Heart left ventricle (tissue), 16 donors: Measurements from ENCODE around the gene OCRL. TPM values are rescaled to one million over a fixed set of nuclear protein-coding genes. Genes with fewer than 3 reads are reported as not detected.
"Not testable (repeated sequence)": the region's sequence is repeated elsewhere in the genome, so short reads cannot be mapped to it uniquely, and the experiment has no call there.

Experiments
- ATAC-seq, 4 donors: fragments of 200-7000 bp; cut with Tn5 transposase; one replicate each; pipeline ENCODE4 v1.9.1; 2020 to 2022; ENCODE audit warnings: moderate library complexity in 4 of 4, mild to moderate bottlenecking in 3 of 4, moderate number of reproducible peaks in 1 of 4
- DNase-seq, 5 donors: peaks; one replicate each; pipeline ENCODE4 v3.0.0-alpha.2; 2020
- H3K27ac ChIP-seq, 12 donors: fragments of 200-600 bp; sonication (generic) in 4 of 12; one replicate each; pipeline versions ENCODE4 v1.5.0 to v1.8.0; 2016 to 2022; ENCODE audit warnings: mild to moderate bottlenecking in 2 of 12
- H3K27me3 ChIP-seq, 9 donors: fragments of 200-600 bp; sonication (generic) in 2 of 9; one replicate each; pipeline versions ENCODE4 v1.5.1 to v1.8.0; 2016 to 2022; ENCODE audit warnings: mild to moderate bottlenecking in 3 of 9
- H3K36me3 ChIP-seq, 9 donors: fragments of 200-600 bp; sonication (generic) in 2 of 9; one replicate each; pipeline versions ENCODE4 v1.5.0 to v1.8.0; 2018 to 2022; ENCODE audit warnings: mild to moderate bottlenecking in 2 of 9
- H3K4me1 ChIP-seq, 12 donors: fragments of 200-600 bp; sonication (generic) in 4 of 12; one replicate each; pipeline versions ENCODE4 v1.5.0 to v1.8.0; 2016 to 2022; ENCODE audit warnings: mild to moderate bottlenecking in 3 of 12
- H3K4me3 ChIP-seq, 12 donors: fragments of 200-600 bp; sonication (generic) in 4 of 12; one replicate each; pipeline versions ENCODE4 v1.5.0 to v1.8.0; 2017 to 2022; ENCODE audit warnings: mild to moderate bottlenecking in 9 of 12, moderate library complexity in 4 of 12
- H3K9me3 ChIP-seq, 12 donors: fragments of 200-600 bp; sonication (generic) in 4 of 12; one replicate each; pipeline versions ENCODE4 v1.5.0 to v1.8.0; 2016 to 2022; ENCODE audit warnings: mild to moderate bottlenecking in 1 of 12
- POLR2A ChIP-seq, 2 donors: fragments of 450-650 bp; IDR thresholded peaks; one replicate each; pipeline ENCODE4 v1.6.1; 2017; ENCODE audit warnings: antibody characterized with exemption in 2 of 2, mild to moderate bottlenecking in 2 of 2, moderate library complexity in 2 of 2
- WGBS, 4 donors: extraction: QIAGEN DNeasy Blood & Tissue Kit in 2 of 4; methylation state at CpG; one replicate each; pipeline versions ENCODE4 v1.1.5 to v1.1.7; 2013 to 2018; 5-methylcytosine and 5-hydroxymethylcytosine counted together
- intact Hi-C, 10 donors: fragments of 100-400 bp; cut with DNase I; formaldehyde crosslinking; loops; one replicate each; pipeline versions ENCODE4 v1.11.1 to v1.14.2; 2022
- polyA plus RNA-seq, 2 donors: library from polyadenylated mRNA; stranded (reverse); fragments of 200-250 nt; gene quantifications; one replicate each; pipeline ENCODE4 v1.2.3, GENCODE V29; 2013
- total RNA-seq, 9 donors: library from RNA; depleted of rRNA in 2 of 9; stranded (reverse); fragments of >200 nt in 2 of 9; fragmentation: NEBNext Ultra II Directional in 3 of 9; extraction: Animal tissue kit (Norgen Biotek cat#: 25700) in 3 of 9; gene quantifications; one replicate each; pipeline versions ENCODE4 v1.1.0 to v1.2.4, GENCODE V29; 2016 to 2023
- TF ChIP-seq, protein P1 (sequence below), 12 donors: fragments of 200-600 bp; sonication (generic) in 4 of 12; IDR thresholded peaks; one replicate each; pipeline versions ENCODE4 v1.5.0 to v1.8.0; 2018 to 2022; ENCODE audit warnings: antibody characterized with exemption in 12 of 12, mild to moderate bottlenecking in 5 of 12
- donor health status: ischemic (EF 13 %, LVEDD 7.1; RV severe dilation, severe dysfunction).
- donor health status: healthy with polysubstance abuse.
- donor health status: DM: no; HTN: yes; CAD: no.
- donor health status: DM: no; HTN: no; CAD: no.
- donor health status: ischemic (EF 25% LVEDD 6.9; RV normal size, moderate dysfunction).
- donor health status: ischemic (EF 25% LVEDD 5.7; RV mildly dilated, moderate dysfunction).
- donor health status: healthy.
- donor health status: DM: yes; HTN: yes; CAD: no.
- donor health status: ischemic (EF 35%, LVEDD 5.7; RV mildly dilated, moderate dysfunction).
- donor health status: nonischemic (EF 11% LVEDD 7.7; RV severe dilation, severe dysfunction).
- donor health status: DM: yes; HTN: yes; CAD: no.
- donor health status: PGD.
- donor health status: ischemic (EF 29% LVEDD 5.4; RV normal size, mild dysfunction).
- donor health status: nonischemic (EF 23%, LVEDD 6.1; RV moderate dilation, normal function).

The OCRL gene
- total and polyA plus RNA-seq, 11 donors, result 6.4 to 13.7 (median 10.2) TPM

DNA sequence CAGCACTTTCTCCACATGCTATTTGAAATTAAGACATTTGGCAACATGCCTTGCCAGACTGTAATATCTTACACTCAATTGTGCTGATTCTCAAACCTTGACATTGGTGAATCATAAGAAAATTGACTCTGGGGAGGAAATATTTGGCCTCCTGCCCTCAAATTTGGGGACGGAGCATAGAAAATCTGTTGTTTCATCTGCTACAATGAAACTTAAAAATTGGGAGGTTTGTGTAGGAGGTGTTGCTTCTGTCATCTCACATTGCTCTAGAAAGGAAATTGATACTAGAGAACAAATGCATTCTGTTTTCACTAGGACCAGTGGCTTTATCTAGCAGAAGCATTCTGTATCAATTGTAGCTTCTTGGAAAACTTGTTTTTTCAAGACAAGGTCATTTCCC, 5.3 kb downstream of the OCRL start:
- DNase-seq, result no peak
- Histone ChIP-seq H3K4me3 (no peak overlapping the region), H3K4me1 (peaks cover 0 to 13% (median 0%) of the 10 kb centered on the region in 12 donors), H3K27ac (peak overlapping the region in 1 of 12 donors; percentile 54), H3K27me3 (peaks cover 0 to 9% (median 0%) of the 10 kb centered on the region in 9 donors), H3K36me3 (peaks cover 0 to 48% (median 15%) of the 10 kb centered on the region in 9 donors), H3K9me3 (no peaks in the 10 kb centered on the region)
- ATAC-seq, result no peak
- intact Hi-C loops, result no loop called here
- TF ChIP-seq, protein P1, sequence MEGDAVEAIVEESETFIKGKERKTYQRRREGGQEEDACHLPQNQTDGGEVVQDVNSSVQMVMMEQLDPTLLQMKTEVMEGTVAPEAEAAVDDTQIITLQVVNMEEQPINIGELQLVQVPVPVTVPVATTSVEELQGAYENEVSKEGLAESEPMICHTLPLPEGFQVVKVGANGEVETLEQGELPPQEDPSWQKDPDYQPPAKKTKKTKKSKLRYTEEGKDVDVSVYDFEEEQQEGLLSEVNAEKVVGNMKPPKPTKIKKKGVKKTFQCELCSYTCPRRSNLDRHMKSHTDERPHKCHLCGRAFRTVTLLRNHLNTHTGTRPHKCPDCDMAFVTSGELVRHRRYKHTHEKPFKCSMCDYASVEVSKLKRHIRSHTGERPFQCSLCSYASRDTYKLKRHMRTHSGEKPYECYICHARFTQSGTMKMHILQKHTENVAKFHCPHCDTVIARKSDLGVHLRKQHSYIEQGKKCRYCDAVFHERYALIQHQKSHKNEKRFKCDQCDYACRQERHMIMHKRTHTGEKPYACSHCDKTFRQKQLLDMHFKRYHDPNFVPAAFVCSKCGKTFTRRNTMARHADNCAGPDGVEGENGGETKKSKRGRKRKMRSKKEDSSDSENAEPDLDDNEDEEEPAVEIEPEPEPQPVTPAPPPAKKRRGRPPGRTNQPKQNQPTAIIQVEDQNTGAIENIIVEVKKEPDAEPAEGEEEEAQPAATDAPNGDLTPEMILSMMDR (IDR thresholded peaks at IDR 0.05), result no peak
- TF ChIP-seq POLR2A (IDR thresholded peaks at IDR 0.05), result no peak
- WGBS, 4 donors, result 52 to 74% (median 68%) methylated on average over 1 of the region's 1 CpG

DNA sequence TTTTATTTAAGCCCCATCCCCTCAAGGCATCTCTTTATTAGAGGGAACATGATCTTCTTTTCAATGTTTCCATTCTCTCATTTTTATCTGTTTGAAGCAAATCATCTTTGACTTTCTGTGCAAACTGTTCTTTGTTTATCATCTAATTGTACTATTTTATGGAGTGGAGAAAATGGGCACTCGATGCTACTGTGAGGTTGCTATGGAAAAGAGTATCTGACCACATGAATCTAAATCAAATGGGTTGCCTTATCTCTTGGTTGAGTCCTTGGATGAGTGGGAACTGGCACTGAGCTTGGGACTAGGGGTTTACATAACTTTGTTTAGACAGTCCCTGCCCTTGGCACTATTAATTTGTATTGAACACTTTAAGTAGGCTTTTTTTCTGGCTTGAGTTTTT, 9.1 kb downstream of the OCRL start:
- peaks cover 0 to 9% (median 0%) of the 10 kb centered on the region in 9 donors for H3K27me3 ChIP-seq
- no peak for DNase-seq
- no peak overlapping the region for H3K4me3 ChIP-seq
- H3K9me3 ChIP-seq, result no peaks in the 10 kb centered on the region
- intact Hi-C loops, result no loop called here
- peaks cover 0 to 7% (median 0%) of the 10 kb centered on the region in 12 donors for H3K4me1 ChIP-seq
- 38 to 79% (median 54%) methylated on average over 1 of the region's 1 CpG for WGBS, 4 donors
- no peak overlapping the region for H3K27ac ChIP-seq
- TF ChIP-seq, protein P1 (IDR thresholded peaks at IDR 0.05), result no peak
- no peak for TF ChIP-seq POLR2A (IDR thresholded peaks at IDR 0.05)
- H3K36me3 ChIP-seq, result peaks cover 0 to 51% (median 15%) of the 10 kb centered on the region in 9 donors
- ATAC-seq, result no peak

DNA sequence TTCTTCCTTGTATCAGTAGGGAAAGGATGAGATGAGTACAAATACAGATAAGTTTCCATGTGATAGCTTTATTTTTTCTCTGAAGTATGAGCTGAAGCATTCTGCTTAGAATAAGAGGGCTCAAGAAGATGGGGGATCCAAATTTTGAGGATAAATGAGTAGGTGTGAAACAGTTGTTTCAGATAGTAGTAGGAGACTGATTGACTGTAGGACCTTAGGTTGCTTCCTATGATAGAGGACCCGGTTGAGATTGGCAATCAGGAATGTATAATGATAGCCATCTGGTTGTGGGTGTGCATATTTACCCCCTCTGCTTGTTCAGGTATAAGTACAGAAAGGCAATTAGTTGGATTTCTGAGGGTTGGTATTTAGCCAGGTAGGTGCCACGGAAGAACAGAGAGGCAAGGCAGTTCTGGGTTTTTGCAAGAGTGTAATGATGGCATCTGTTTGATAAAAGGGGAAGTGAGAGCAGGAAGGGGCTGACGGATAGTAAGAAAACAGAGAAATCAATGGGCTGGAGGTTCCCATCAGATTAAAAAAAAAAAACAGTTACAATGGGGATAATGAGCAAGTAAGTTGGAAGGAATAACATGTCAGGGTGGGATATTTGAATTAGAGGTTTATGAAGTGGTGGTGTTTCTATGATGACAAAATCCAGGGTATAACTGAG, 13.7 kb downstream of the OCRL start:
- no peak overlapping the region for H3K4me3 ChIP-seq
- no peaks in the 10 kb centered on the region for H3K4me1 ChIP-seq
- H3K27me3 ChIP-seq, result peaks cover 0 to 5% (median 0%) of the 10 kb centered on the region in 9 donors
- DNase-seq, result no peak
- H3K9me3 ChIP-seq, result no peaks in the 10 kb centered on the region
- WGBS, 4 donors, result 71 to 82% (median 82%) methylated on average over 3 of the region's 3 CpGs
- peaks cover 0 to 62% (median 14%) of the 10 kb centered on the region in 9 donors for H3K36me3 ChIP-seq
- TF ChIP-seq, protein P1 (IDR thresholded peaks at IDR 0.05), result no peak
- no peak for TF ChIP-seq POLR2A (IDR thresholded peaks at IDR 0.05)
- intact Hi-C loops, result no loop called here
- ATAC-seq, result no peak
- H3K27ac ChIP-seq, result no peak overlapping the region

DNA sequence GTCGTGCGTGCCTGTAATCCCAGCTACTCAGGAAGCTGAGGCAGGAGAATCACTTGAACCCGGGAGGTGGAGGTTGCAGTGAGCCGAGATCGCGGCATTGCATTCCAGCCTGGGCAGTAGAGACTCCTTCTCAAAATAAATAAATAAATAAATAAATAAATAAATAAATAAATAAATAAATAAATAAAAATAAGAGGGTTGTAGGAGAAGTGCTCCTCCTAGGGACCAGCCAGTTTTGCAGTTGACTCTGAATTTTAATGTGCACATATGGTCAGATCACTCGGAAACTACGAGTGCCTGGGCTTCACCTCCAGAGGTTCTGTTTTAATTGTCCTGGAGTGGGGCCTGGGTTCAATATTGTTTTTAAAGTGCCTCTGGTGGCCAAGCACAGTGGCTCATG, 14.8 kb downstream of the OCRL start:
- WGBS, 4 donors, result 92 to 96% (median 94%) methylated on average over 8 of the region's 8 CpGs
- H3K27ac ChIP-seq, H3K9me3 ChIP-seq, intact Hi-C loops, ATAC-seq, H3K4me3 ChIP-seq, H3K27me3 ChIP-seq, H3K4me1 ChIP-seq, DNase-seq: not testable (repeated sequence)
- H3K36me3 ChIP-seq, result peaks cover 0 to 63% (median 17%) of the 10 kb centered on the region in 9 donors
